CD8-positive, alpha-beta memory T cell (primary cell): ENCODE measurements around the gene SYCN. TPM values are rescaled to one million over a fixed set of nuclear protein-coding genes. Genes with fewer than 3 reads are reported as not detected.

ENCODE experiments used
- CTCF ChIA-PET: fragments of 350-600 bp; sonication (Branson Sonifier 250); formaldehyde crosslinking; loops from one replicate; lab custom pipeline; 2021; ENCODE audit warnings: antibody characterized with exemption; lab: Charles Lee
- POLR2A ChIA-PET: fragments of 350-600 bp; sonication (Branson Sonifier 250); formaldehyde crosslinking; loops from one replicate; lab custom pipeline; 2021; ENCODE audit warnings: antibody characterized with exemption; lab: Charles Lee
- DNase-seq, 5 donors: peaks; one replicate each; pipeline versions ENCODE4 v3.0.0 to v3.0.0-alpha.2; 2020 to 2022; ENCODE audit warnings: mixed read lengths in 1 of 5
- H3K27ac ChIP-seq: one replicate; pipeline ENCODE4 v1.7.0; 2013; ENCODE audit warnings: low read depth, mild to moderate bottlenecking, low read length, moderate library complexity
- H3K27me3 ChIP-seq: 2 replicates; pipeline ENCODE4 v1.7.0; 2013; ENCODE audit warnings: low read length, mild to moderate bottlenecking; ENCODE audit not compliant: insufficient read depth, poor library complexity, severe bottlenecking
- H3K36me3 ChIP-seq: 2 replicates; pipeline ENCODE4 v1.7.0; 2013; ENCODE audit warnings: mild to moderate bottlenecking, low read length, moderate library complexity; ENCODE audit not compliant: insufficient read depth
- H3K4me1 ChIP-seq: 2 replicates; pipeline ENCODE4 v1.7.0; 2013; ENCODE audit warnings: mild to moderate bottlenecking, low read length, moderate library complexity; ENCODE audit not compliant: insufficient read depth
- H3K4me3 ChIP-seq: 2 replicates; pipeline ENCODE4 v1.7.0; 2013; ENCODE audit warnings: mild to moderate bottlenecking, low read length
- H3K9me3 ChIP-seq: 2 replicates; pipeline ENCODE4 v1.7.0; 2013; ENCODE audit warnings: mild to moderate bottlenecking, low read length
- H3K27ac Mint-ChIP-seq, 8 donors: one replicate each; pipeline ENCODE4 v1.8.0; 2020 to 2021; ENCODE audit warnings: mixed read lengths in 8 of 8, mild to moderate bottlenecking in 6 of 8, inconsistent platforms in 3 of 8, moderate library complexity in 3 of 8
- H3K27me3 Mint-ChIP-seq, 2 donors: one replicate each; pipeline ENCODE4 v1.8.0; 2020 to 2021; ENCODE audit warnings: mixed read lengths in 2 of 2, mild to moderate bottlenecking in 1 of 2, moderate library complexity in 1 of 2
- H3K36me3 Mint-ChIP-seq, 3 donors: one replicate each; pipeline ENCODE4 v1.8.0; 2020 to 2021; ENCODE audit warnings: mixed read lengths in 3 of 3, inconsistent platforms in 1 of 3, mild to moderate bottlenecking in 1 of 3
- H3K4me1 Mint-ChIP-seq, 3 donors: one replicate each; pipeline ENCODE4 v1.8.0; 2020 to 2021; ENCODE audit warnings: mixed read lengths in 3 of 3, inconsistent platforms in 1 of 3, mild to moderate bottlenecking in 1 of 3
- H3K4me3 Mint-ChIP-seq, 7 donors: one replicate each; pipeline ENCODE4 v1.8.0; 2020 to 2021; ENCODE audit warnings: mixed read lengths in 7 of 7, mild to moderate bottlenecking in 6 of 7, moderate library complexity in 4 of 7, inconsistent platforms in 2 of 7
- H3K9me3 Mint-ChIP-seq, 5 donors: one replicate each; pipeline ENCODE4 v1.8.0; 2020 to 2022; ENCODE audit warnings: mixed read lengths in 5 of 5, mild to moderate bottlenecking in 3 of 5, moderate library complexity in 2 of 5, inconsistent platforms in 1 of 5
- polyA plus RNA-seq: library from polyadenylated mRNA; unstranded; fragments of 300-500 nt; fragmentation: Illumina TruSeq; gene quantifications from one replicate; pipeline ENCODE4 v1.2.3, GENCODE V29; 2021
- total RNA-seq, 2 experiments: library from RNA; stranded (reverse); gene quantifications; one replicate each; pipeline ENCODE4 v1.2.3, GENCODE V29; 2021

Gene SYCN
- total RNA-seq (not detected), polyA plus RNA-seq (not detected)

DNA sequence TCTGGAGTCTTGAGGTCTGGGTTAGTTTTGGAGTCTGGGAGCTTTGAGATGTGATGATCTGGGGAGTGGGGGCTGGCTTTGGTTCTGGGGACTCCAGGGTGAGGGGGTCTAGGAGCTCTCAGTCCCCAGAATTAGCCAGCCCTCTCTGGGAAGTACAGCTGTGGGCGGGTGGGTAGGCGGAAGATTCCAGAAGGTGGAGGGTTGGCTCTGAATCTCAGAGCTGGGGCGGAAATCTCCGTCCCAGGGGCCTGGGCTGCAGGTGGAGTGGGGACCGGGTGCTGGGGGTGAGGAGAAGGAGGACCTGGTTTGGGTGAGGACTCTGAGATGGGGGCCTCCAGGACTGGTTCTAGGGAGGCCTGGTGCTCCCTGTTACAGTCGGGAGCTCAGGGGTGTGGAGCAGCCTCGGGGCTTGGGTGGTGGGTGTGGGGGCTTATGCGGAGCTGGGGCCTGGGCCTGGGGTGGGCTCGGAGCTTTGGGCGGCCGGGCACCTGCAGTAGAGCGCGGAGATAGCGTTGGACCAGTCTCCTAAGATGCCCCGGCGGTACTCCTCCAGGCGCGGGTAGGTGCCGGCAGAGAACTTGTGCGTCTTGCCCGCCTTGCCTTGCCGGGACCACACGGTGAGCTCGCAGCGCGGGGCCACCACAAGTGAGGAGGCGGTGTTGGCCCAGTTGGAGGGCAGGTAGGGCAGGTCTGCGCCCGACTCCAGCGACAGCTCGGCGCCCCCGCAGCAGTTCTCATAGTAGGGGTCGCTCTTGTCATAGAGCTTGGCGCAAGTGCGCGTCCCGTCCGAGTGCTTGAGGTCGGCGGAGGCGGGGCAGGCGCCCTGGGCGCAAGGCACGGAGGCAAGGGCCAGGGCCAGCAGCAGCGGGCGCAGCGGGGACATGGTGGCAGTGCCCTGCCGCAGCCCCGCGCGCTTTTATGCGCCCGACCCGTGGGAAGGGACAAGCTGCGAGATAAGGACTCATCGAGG is at the start of gene SYCN:
Gene SYCN (minus strand): TSS at position 892 of the 970 bp plus-strand sequence. CDS start 9 bp downstream, at position 883.
- Mint-ChIP-seq H3K4me1 (no peaks in the 10 kb centered on the region), H3K27me3 (peaks cover 53 to 55% of the 10 kb centered on the region in 2 donors), H3K4me3 (peak within 1 kb of the TSS in 1 of 7 donors; percentile 74), H3K9me3 (peaks cover 0 to 2% (median 0%) of the 10 kb centered on the region in 5 donors), H3K27ac (no peak within 1 kb of the TSS), H3K36me3 (peaks cover 0 to 4% (median 0%) of the 10 kb centered on the region in 3 donors)
- POLR2A ChIA-PET: interaction anchor here (0.6 kb wide), 1 partner anchor 10 kb away, joined by 3 read pairs; no protein-coding TSS in a partner anchor
- CTCF ChIA-PET: interaction anchor here (1.0 to 1.3 kb wide), 3 partner anchors 10 to 16 kb away, joined by 3 to 4 read pairs (median 3); no protein-coding TSS in a partner anchor
- Histone ChIP-seq H3K36me3 (no peaks in the 10 kb centered on the region), H3K27me3 (peaks cover 19% of the 10 kb centered on the region), H3K4me3 (no peak within 1 kb of the TSS), H3K27ac (peak within 1 kb of the TSS; percentile 59), H3K4me1 (no peaks in the 10 kb centered on the region), H3K9me3 (no peaks in the 10 kb centered on the region)
- no peak for DNase-seq

DNA sequence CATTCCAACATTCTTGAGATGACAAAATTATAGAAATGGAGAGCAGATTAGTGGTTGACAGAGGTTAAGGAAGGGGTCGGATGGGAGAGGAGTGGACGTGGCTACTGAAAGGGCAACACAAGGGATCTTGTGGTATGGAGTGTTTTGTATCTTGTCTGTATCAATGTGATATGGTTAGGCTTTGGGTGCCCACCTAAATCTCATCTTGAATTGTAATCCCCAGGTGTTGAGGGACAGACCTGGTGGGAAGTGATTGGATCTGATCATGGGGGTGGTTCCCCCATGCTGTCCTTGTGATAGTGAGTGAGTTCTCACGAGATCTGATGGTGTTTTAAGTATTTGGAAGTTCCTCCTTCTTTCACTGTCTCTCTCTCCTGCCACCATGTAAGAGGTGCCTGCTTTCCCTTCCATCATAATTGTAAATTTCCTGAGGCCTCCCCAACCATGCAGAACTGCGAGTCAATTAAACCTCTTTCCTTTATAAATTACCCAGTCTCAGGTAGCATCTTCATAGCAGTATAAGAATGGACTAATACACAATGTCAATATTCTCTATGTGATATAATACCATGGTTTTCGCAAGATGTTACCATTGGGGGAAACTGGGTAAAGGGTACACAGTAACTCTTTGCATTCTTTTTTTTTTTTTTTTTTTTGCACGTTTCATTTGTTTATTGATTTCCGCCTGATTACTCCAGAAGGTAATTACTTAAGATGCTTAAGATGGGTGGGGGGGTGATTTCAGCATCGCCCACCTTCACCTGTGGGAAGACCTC is 49.5 kb upstream of the SYCN start:
- DNase-seq: no peak
- Histone ChIP-seq H3K4me1 (no peaks in the 10 kb centered on the region), H3K4me3 (no peak overlapping the region), H3K36me3 (no peaks in the 10 kb centered on the region), H3K27me3 (no peaks in the 10 kb centered on the region), H3K9me3 (no peaks in the 10 kb centered on the region), H3K27ac (no peak overlapping the region)
- Mint-ChIP-seq H3K4me3 (no peak overlapping the region), H3K27me3 (peaks cover 5 to 16% of the 10 kb centered on the region in 2 donors), H3K9me3 (peaks cover 0 to 2% (median 0%) of the 10 kb centered on the region in 5 donors), H3K4me1 (peaks cover 0 to 14% (median 5%) of the 10 kb centered on the region in 3 donors), H3K27ac (peak overlapping the region in 1 of 8 donors; percentile 65), H3K36me3 (peaks cover 0 to 1% (median 0%) of the 10 kb centered on the region in 3 donors)
- POLR2A ChIA-PET: no interaction called here
- CTCF ChIA-PET: no interaction called here

GRCh38 chr19:39252458-39252857 is 48.4 kb upstream of the SYCN start:
- Histone ChIP-seq H3K9me3 (no peaks in the 10 kb centered on the region), H3K27ac (no peak overlapping the region), H3K36me3 (no peaks in the 10 kb centered on the region), H3K4me3 (no peak overlapping the region), H3K4me1 (no peaks in the 10 kb centered on the region), H3K27me3 (no peaks in the 10 kb centered on the region)
- no peaks in the 10 kb centered on the region for H3K9me3 Mint-ChIP-seq
- H3K4me3 Mint-ChIP-seq: no peak overlapping the region
- H3K4me1 Mint-ChIP-seq: peaks cover 0 to 8% (median 0%) of the 10 kb centered on the region in 3 donors
- CTCF ChIA-PET: no interaction called here
- peaks cover 6 to 9% of the 10 kb centered on the region in 2 donors for H3K27me3 Mint-ChIP-seq
- no peak overlapping the region for H3K27ac Mint-ChIP-seq
- POLR2A ChIA-PET: no interaction called here
- H3K36me3 Mint-ChIP-seq: peaks cover 0 to 1% (median 0%) of the 10 kb centered on the region in 3 donors
- DNase-seq: no peak

- no peaks in the 10 kb centered on the region for H3K4me1 ChIP-seq
- H3K36me3 ChIP-seq: no peaks in the 10 kb centered on the region
- no peaks in the 10 kb centered on the region for H3K9me3 ChIP-seq
- Mint-ChIP-seq H3K36me3 (peaks cover 0 to 1% (median 0%) of the 10 kb centered on the region in 3 donors), H3K27ac (peak overlapping the region in 2 of 8 donors; percentile 0 to 64), H3K9me3 (no peaks in the 10 kb centered on the region), H3K27me3 (peaks cover 8% of the 10 kb centered on the region in 2 donors), H3K4me3 (no peak overlapping the region), H3K4me1 (peaks cover 0 to 11% (median 4%) of the 10 kb centered on the region in 3 donors)
- CTCF ChIA-PET: no interaction called here
- H3K27ac ChIP-seq: no peak overlapping the region
- no peak overlapping the region for H3K4me3 ChIP-seq
- DNase-seq: no peak
- POLR2A ChIA-PET: no interaction called here
- H3K27me3 ChIP-seq: no peaks in the 10 kb centered on the region
Measured at GRCh38 chr19:39251846-39252245, 47.8 kb upstream of the SYCN start.

GRCh38 chr19:39251081-39251480 is 47.0 kb upstream of the SYCN start:
- Mint-ChIP-seq H3K4me1 (peaks cover 0 to 11% (median 5%) of the 10 kb centered on the region in 3 donors), H3K4me3 (no peak overlapping the region), H3K9me3 (no peaks in the 10 kb centered on the region), H3K36me3 (peaks cover 0 to 1% (median 0%) of the 10 kb centered on the region in 3 donors), H3K27ac (no peak overlapping the region), H3K27me3 (peaks cover 4 to 8% of the 10 kb centered on the region in 2 donors)
- Histone ChIP-seq H3K36me3 (no peaks in the 10 kb centered on the region), H3K4me1 (no peaks in the 10 kb centered on the region), H3K9me3 (no peaks in the 10 kb centered on the region), H3K4me3 (no peak overlapping the region), H3K27me3 (no peaks in the 10 kb centered on the region), H3K27ac (no peak overlapping the region)
- no peak for DNase-seq
- ChIA-PET CTCF (interaction anchor here (1.0 kb wide), 1 partner anchor 13 kb away, joined by 3 read pairs; no protein-coding TSS in a partner anchor), POLR2A (no interaction called here)

DNA sequence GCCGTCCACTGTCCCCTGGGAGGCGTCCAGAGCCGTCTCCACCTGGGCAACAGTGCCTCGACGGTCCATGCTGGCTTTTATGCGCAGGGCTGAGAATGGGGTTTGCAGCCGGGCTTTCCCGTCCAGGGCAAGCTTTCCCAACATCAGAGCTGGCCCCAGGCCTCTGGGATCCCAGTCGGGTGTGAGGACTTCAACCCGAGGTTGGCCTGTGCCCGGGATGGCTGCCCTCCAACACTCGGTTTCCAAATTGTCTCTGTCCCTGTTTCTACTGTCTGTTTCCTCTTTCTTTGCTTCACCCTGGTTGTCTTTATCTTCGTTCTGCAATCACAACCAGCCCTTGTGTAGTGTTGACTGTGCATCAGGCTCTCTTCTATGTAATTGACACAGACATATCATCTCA is 44.7 kb upstream of the SYCN start, which contains the start of gene IFNL4:
Gene IFNL4 (minus strand): TSS at position 51 of the 400 bp plus-strand sequence.
- Mint-ChIP-seq H3K9me3 (no peaks in the 10 kb centered on the region), H3K27ac (no peak within 1 kb of the TSS), H3K36me3 (peaks cover 0 to 1% (median 0%) of the 10 kb centered on the region in 3 donors), H3K27me3 (peaks cover 4 to 8% of the 10 kb centered on the region in 2 donors), H3K4me3 (peak within 1 kb of the TSS in 4 of 7 donors; percentile 15 to 74 (median 36)), H3K4me1 (peaks cover 0 to 11% (median 5%) of the 10 kb centered on the region in 3 donors)
- no peaks in the 10 kb centered on the region for H3K36me3 ChIP-seq
- no peaks in the 10 kb centered on the region for H3K9me3 ChIP-seq
- no peak within 1 kb of the TSS for H3K27ac ChIP-seq
- DNase-seq: no peak
- no peak within 1 kb of the TSS for H3K4me3 ChIP-seq
- CTCF ChIA-PET: no interaction called here
- no peaks in the 10 kb centered on the region for H3K27me3 ChIP-seq
- POLR2A ChIA-PET: no interaction called here
- no peaks in the 10 kb centered on the region for H3K4me1 ChIP-seq

- H3K4me3 Mint-ChIP-seq: peak overlapping the region in 1 of 7 donors; percentile 71
- no peak overlapping the region for H3K27ac Mint-ChIP-seq
- no peaks in the 10 kb centered on the region for H3K36me3 ChIP-seq
- peaks cover 0 to 11% (median 5%) of the 10 kb centered on the region in 3 donors for H3K4me1 Mint-ChIP-seq
- DNase-seq: no peak
- H3K27me3 Mint-ChIP-seq: peaks cover 7 to 8% of the 10 kb centered on the region in 2 donors
- no peaks in the 10 kb centered on the region for H3K27me3 ChIP-seq
- CTCF ChIA-PET: interaction anchor here (0.6 to 1.2 kb wide), 2 partner anchors 13 to 544 kb away, joined by 3 read pairs; no protein-coding TSS in a partner anchor
- no peaks in the 10 kb centered on the region for H3K4me1 ChIP-seq
- H3K9me3 Mint-ChIP-seq: no peaks in the 10 kb centered on the region
- POLR2A ChIA-PET: no interaction called here
- H3K27ac ChIP-seq: no peak overlapping the region
- no peaks in the 10 kb centered on the region for H3K9me3 ChIP-seq
- H3K36me3 Mint-ChIP-seq: peaks cover 0 to 1% (median 0%) of the 10 kb centered on the region in 3 donors
- H3K4me3 ChIP-seq: no peak overlapping the region
Measured at GRCh38 chr19:39247701-39248664, 43.9 kb upstream of the SYCN start.
